Measurements from ENCODE around the gene NOSTRIN. TPM values are rescaled to one million over a fixed set of nuclear protein-coding genes. Genes with fewer than 3 reads are reported as not detected.

NOSTRIN gene
- total RNA-seq, 1 donor from 2014 or later, result not detected

Other genes with a start within 250 kb of the NOSTRIN start
- 21.4 and 25.6 TPM in 2 replicates for gene SPC25, start 87.8 kb downstream of the NOSTRIN start, total RNA-seq
- gene G6PC2, start 98.7 kb downstream of the NOSTRIN start, total RNA-seq, result not detected in 2 replicates
- 0.05 TPM in 1 of 2 replicates, not detected in the other for gene ABCB11, start 228.7 kb downstream of the NOSTRIN start, total RNA-seq

All from T-helper 1 cell treated with Interleukin-12 subunit alpha and Interleukin-12 subunit beta and Interleukin-4 antibody, amounts not matched to agents 30 ng/mL and 1 ng/mL, for 36 hours (primary cell).